Mesodermal cell (in vitro differentiated cells): Measurements from ENCODE around the gene AGBL1.
"Not testable (repeated sequence)": the region's sequence is repeated elsewhere in the genome, so short reads cannot be mapped to it uniquely, and the experiment has no call there.

Experiments
- H3K27ac ChIP-seq: 2 replicates; pipeline ENCODE4 v1.7.0; 2013; ENCODE audit warnings: mild to moderate bottlenecking, low read depth, low read length, moderate library complexity; ENCODE audit not compliant: severe bottlenecking
- H3K36me3 ChIP-seq: 2 replicates; pipeline ENCODE4 v1.7.1; 2013; ENCODE audit warnings: mild to moderate bottlenecking, low read length, moderate library complexity; ENCODE audit not compliant: control insufficient read depth, insufficient read depth
- H3K4me1 ChIP-seq: one replicate; pipeline ENCODE4 v1.7.1; 2013; ENCODE audit warnings: mild to moderate bottlenecking, low read length; ENCODE audit not compliant: insufficient read depth, control insufficient read depth, poor library complexity, severe bottlenecking
- H3K4me3 ChIP-seq: 2 replicates; pipeline ENCODE4 v1.7.0; 2013; ENCODE audit warnings: low read length, control low read depth, mild to moderate bottlenecking; ENCODE audit not compliant: insufficient read depth, poor library complexity, severe bottlenecking; ENCODE audit errors: extremely low read depth
- H3K9me3 ChIP-seq: 2 replicates; pipeline ENCODE4 v1.7.1; 2013; ENCODE audit warnings: mild to moderate bottlenecking, low read length, moderate library complexity; ENCODE audit not compliant: control insufficient read depth
- WGBS, 2 experiments: methylation state at CpG; one replicate each; pipeline ENCODE4 v1.1.5; 2013; ENCODE audit warnings: missing lambda C conversion rate in 2 of 2; ENCODE audit not compliant: insufficient coverage in 2 of 2; 5-methylcytosine and 5-hydroxymethylcytosine counted together

Gene AGBL1

DNA sequence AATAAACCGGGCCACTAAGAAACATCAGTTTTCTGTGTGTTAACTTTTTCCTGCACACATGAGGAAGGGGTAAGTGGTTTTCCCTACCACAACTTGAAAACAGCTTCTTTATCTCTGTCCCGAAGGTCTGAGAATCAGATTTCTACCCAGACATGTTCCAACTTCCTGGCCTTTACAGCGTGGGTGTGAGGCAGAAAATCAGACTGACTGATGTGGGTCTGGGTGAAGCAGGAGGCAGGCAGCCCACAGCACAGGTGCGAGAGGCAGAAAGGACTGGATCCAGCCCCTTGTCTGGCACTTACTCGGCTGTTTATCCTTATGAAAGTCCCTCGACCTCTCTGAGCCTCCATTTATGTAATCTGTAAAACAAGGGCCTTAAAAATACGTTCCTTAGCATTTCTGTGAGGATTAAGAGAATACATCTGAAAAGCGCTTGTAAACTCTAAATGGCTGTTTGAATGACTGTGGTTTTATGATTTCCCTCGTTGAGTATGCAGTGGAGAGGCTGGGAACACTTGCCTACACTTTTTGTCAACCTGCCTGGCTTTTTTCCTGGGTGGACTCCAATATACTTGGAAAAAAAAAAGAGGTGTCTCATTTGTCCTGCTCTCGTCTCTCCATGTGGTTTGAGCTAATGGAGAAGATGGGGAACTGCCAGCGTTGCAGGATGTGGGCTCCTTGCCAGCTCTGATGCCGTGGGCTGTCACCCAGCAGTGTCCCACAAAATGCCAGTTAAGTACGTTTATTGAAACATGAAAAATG, 3.1 kb downstream of the AGBL1 start:
- no peak overlapping the region for H3K4me3 ChIP-seq
- no peaks in the 10 kb centered on the region for H3K9me3 ChIP-seq
- H3K4me1 ChIP-seq = no peaks in the 10 kb centered on the region
- no peaks in the 10 kb centered on the region for H3K36me3 ChIP-seq
- 84 to 85% methylated on average over 4 to 8 of the region's 13 CpGs for WGBS, 2 experiments
- H3K27ac ChIP-seq = no peak overlapping the region

- Histone ChIP-seq H3K36me3 (no peaks in the 10 kb centered on the region), H3K9me3 (no peaks in the 10 kb centered on the region), H3K27ac (no peak overlapping the region), H3K4me1 (no peaks in the 10 kb centered on the region), H3K4me3 (no peak overlapping the region)
Measured at GRCh38 chr15:86087808-86088207, 8.1 kb downstream of the AGBL1 start.

GRCh38 chr15:86089422-86089821, 9.8 kb downstream of the AGBL1 start:
- Histone ChIP-seq H3K4me3 (no peak overlapping the region), H3K27ac (no peak overlapping the region), H3K9me3 (no peaks in the 10 kb centered on the region), H3K4me1 (no peaks in the 10 kb centered on the region), H3K36me3 (no peaks in the 10 kb centered on the region)
- WGBS, 2 experiments = 40 to 47% methylated on average over 4 of the region's 4 CpGs

- 77 to 96% methylated on average over 4 of the region's 5 CpGs for WGBS, 2 experiments
- no peaks in the 10 kb centered on the region for H3K36me3 ChIP-seq
- no peak overlapping the region for H3K27ac ChIP-seq
- H3K4me1 ChIP-seq = no peaks in the 10 kb centered on the region
- no peaks in the 10 kb centered on the region for H3K9me3 ChIP-seq
- no peak overlapping the region for H3K4me3 ChIP-seq
Measured at GRCh38 chr15:86101818-86102217, 22.1 kb downstream of the AGBL1 start.

- Histone ChIP-seq H3K9me3 (no peaks in the 10 kb centered on the region), H3K4me1 (no peaks in the 10 kb centered on the region), H3K27ac (no peak overlapping the region), H3K36me3 (no peaks in the 10 kb centered on the region), H3K4me3 (no peak overlapping the region)
- 64 to 82% methylated on average over 2 of the region's 2 CpGs for WGBS, 2 experiments
Measured at GRCh38 chr15:86103825-86104224, 24.2 kb downstream of the AGBL1 start.

DNA sequence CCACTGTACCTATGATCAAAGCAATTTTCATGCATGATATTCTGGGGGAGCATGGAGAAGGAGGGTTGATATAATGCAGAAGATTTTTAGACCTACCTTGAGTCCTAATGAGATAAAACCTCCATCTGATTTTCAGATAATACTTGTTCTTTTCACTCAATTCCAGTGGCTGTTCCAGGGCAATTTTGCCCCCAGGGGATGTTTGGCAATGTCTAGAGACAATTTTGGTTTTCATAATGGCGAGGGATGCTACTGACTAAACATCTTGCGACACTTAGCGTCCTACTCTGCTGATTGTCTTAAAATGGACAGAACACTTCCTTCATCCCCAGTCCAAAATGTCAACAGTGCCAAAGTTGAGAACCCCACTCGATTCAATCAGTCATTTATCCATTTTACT, 26.6 kb downstream of the AGBL1 start:
- no peak overlapping the region for H3K27ac ChIP-seq
- H3K9me3 ChIP-seq = no peaks in the 10 kb centered on the region
- no peaks in the 10 kb centered on the region for H3K4me1 ChIP-seq
- H3K36me3 ChIP-seq = no peaks in the 10 kb centered on the region
- no peak overlapping the region for H3K4me3 ChIP-seq
- WGBS, 2 experiments = 93 to 97% methylated on average over 3 to 4 of the region's 4 CpGs

GRCh38 chr15:86115145-86115801, 35.6 kb downstream of the AGBL1 start:
- H3K4me3 ChIP-seq = no peak overlapping the region
- H3K27ac ChIP-seq = no peak overlapping the region
- H3K9me3 ChIP-seq = no peaks in the 10 kb centered on the region
- 79% methylated on average over 2 of the region's 4 CpGs; no CpG with 5 or more reads in 1 of the 2 experiments for WGBS, 2 experiments
- H3K36me3 ChIP-seq = no peaks in the 10 kb centered on the region
- no peaks in the 10 kb centered on the region for H3K4me1 ChIP-seq

- H3K27ac ChIP-seq = no peak overlapping the region
- no peaks in the 10 kb centered on the region for H3K36me3 ChIP-seq
- WGBS, 2 experiments = 67 to 90% methylated on average over 4 to 6 of the region's 7 CpGs
- no peaks in the 10 kb centered on the region for H3K9me3 ChIP-seq
- H3K4me3 ChIP-seq = no peak overlapping the region
- H3K4me1 ChIP-seq = no peaks in the 10 kb centered on the region
Measured at GRCh38 chr15:86121568-86122225, 42.0 kb downstream of the AGBL1 start.

GRCh38 chr15:86122691-86123391, 43.2 kb downstream of the AGBL1 start:
- H3K4me1 ChIP-seq, H3K36me3 ChIP-seq, H3K4me3 ChIP-seq, H3K9me3 ChIP-seq, H3K27ac ChIP-seq: not testable (repeated sequence)
- 46 to 88% methylated on average over 1 to 2 of the region's 3 CpGs for whole genome bisulfite sequencing, 2 experiments

- no peaks in the 10 kb centered on the region for H3K4me1 ChIP-seq
- no peak overlapping the region for H3K4me3 ChIP-seq
- no peaks in the 10 kb centered on the region for H3K9me3 ChIP-seq
- no peak overlapping the region for H3K27ac ChIP-seq
- WGBS, 2 experiments = 96 to 100% methylated on average over 2 of the region's 3 CpGs
- no peaks in the 10 kb centered on the region for H3K36me3 ChIP-seq
Measured at GRCh38 chr15:86125775-86126174, 46.1 kb downstream of the AGBL1 start.
